ENCODE measurements around the gene ARHGEF1.

Gene ARHGEF1

GRCh38 chr19:41927497-41928192 is 44.7 kb downstream of the ARHGEF1 start (continued):
- TF ChIP-seq ZNF645 (tag by site-specific recombination; IDR thresholded peaks at IDR 0.05) (no peak), KLF9 (tag by site-specific recombination; IDR thresholded peaks at IDR 0.05; ENCODE audit: low read depth) (peak; percentile 72), ZNF23 (tag by site-specific recombination; IDR thresholded peaks at IDR 0.05; ENCODE audit: borderline replicate concordance) (no peak), ZSCAN18 (tag by site-specific recombination; IDR thresholded peaks at IDR 0.05) (no peak), HOXA7 (CRISPR knock-in tag; IDR thresholded peaks at IDR 0.05; ENCODE audit: borderline replicate concordance) (no peak), GLIS2 (tag by site-specific recombination; IDR thresholded peaks at IDR 0.05) (peak; percentile 49; the same call in 1 of the 2 replicates), CTCF (tag by site-specific recombination; IDR thresholded peaks at IDR 0.05) (no peak), SP3 (tag by site-specific recombination; IDR thresholded peaks at IDR 0.05) (peak; percentile 68)

GRCh38 chr19:41928221-41928683 is 45.3 kb downstream of the ARHGEF1 start, which contains the start of gene ERFL:
Gene ERFL, minus strand, starts transcription at chr19:41928449. Its CDS starts 15,530 bp downstream, at chr19:41912919.
- ChIA-PET POLR2A (no interaction called here), CTCF (interaction anchor here (0.6 to 1.5 kb wide), 2 partner anchors 23 to 100 kb away, joined by 3 to 4 read pairs; no protein-coding TSS in a partner anchor)
- H3K4me3 ChIP-seq (ENCODE audit: low read depth, low read length): peak within 1 kb of the TSS; percentile 27
- no peaks in the 10 kb centered on the region for H3K36me3 ChIP-seq (ENCODE audit: control insufficient read depth in 2 of 2, insufficient read depth in 1 of 2, low read length in 2 of 2)
- H3K9me3 ChIP-seq (ENCODE audit: control insufficient read depth, insufficient read depth, low read depth, low read length): no peaks in the 10 kb centered on the region
- peaks cover 4% of the 10 kb centered on the region for H3K4me1 ChIP-seq (ENCODE audit: control insufficient read depth, insufficient read depth, low read length)
- H3K27ac ChIP-seq (ENCODE audit: extremely low read depth, low read depth, low read length): no peak within 1 kb of the TSS
- TF ChIP-seq ZNF596 (tag by site-specific recombination; IDR thresholded peaks at IDR 0.05) (0 out of 2 replicates have a peak, but pooled peaks have one; percentile 43), ZNF133 (tag by site-specific recombination; IDR thresholded peaks at IDR 0.05) (no peak), ZNF843 (tag by site-specific recombination; IDR thresholded peaks at IDR 0.05) (no peak), ZSCAN23 (tag by site-specific recombination; IDR thresholded peaks at IDR 0.05) (no peak), ZNF585B (tag by site-specific recombination; IDR thresholded peaks at IDR 0.05) (no peak), ZNF354C (tag by site-specific recombination; IDR thresholded peaks at IDR 0.05; ENCODE audit: borderline replicate concordance, low read depth) (no peak), ZFHX2 (tag by site-specific recombination; conservative IDR thresholded peaks at IDR 0.05) (peak; percentile 96), ZNF513 (tag by site-specific recombination; IDR thresholded peaks at IDR 0.05) (peak; percentile 99), ZBTB8A (tag by site-specific recombination; IDR thresholded peaks at IDR 0.05) (0 out of 2 replicates have a peak, but pooled peaks have one; percentile 23), EGR2 (tag by site-specific recombination; IDR thresholded peaks at IDR 0.05; ENCODE audit: low read depth) (peak; percentile 70), ZNF692 (tag by site-specific recombination; IDR thresholded peaks at IDR 0.05) (0 out of 2 replicates have a peak, but pooled peaks have one; percentile 3), ZNF670 (tag by site-specific recombination; IDR thresholded peaks at IDR 0.05; ENCODE audit: low read depth) (no peak), ZNF621 (tag by site-specific recombination; IDR thresholded peaks at IDR 0.05) (no peak), ZNF785 (tag by site-specific recombination; IDR thresholded peaks at IDR 0.05) (no peak), SP7 (tag by site-specific recombination; IDR thresholded peaks at IDR 0.05) (no peak), ZNF521 (tag by site-specific recombination; IDR thresholded peaks at IDR 0.05) (no peak)
- TF ChIP-seq, protein P1, sequence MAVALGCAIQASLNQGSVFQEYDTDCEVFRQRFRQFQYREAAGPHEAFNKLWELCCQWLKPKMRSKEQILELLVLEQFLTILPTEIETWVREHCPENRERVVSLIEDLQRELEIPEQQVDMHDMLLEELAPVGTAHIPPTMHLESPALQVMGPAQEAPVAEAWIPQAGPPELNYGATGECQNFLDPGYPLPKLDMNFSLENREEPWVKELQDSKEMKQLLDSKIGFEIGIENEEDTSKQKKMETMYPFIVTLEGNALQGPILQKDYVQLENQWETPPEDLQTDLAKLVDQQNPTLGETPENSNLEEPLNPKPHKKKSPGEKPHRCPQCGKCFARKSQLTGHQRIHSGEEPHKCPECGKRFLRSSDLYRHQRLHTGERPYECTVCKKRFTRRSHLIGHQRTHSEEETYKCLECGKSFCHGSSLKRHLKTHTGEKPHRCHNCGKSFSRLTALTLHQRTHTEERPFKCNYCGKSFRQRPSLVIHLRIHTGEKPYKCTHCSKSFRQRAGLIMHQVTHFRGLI (tag by site-specific recombination; IDR thresholded peaks at IDR 0.05): 0 out of 2 replicates have a peak, but pooled peaks have one; percentile 63
- TF ChIP-seq, protein P2, sequence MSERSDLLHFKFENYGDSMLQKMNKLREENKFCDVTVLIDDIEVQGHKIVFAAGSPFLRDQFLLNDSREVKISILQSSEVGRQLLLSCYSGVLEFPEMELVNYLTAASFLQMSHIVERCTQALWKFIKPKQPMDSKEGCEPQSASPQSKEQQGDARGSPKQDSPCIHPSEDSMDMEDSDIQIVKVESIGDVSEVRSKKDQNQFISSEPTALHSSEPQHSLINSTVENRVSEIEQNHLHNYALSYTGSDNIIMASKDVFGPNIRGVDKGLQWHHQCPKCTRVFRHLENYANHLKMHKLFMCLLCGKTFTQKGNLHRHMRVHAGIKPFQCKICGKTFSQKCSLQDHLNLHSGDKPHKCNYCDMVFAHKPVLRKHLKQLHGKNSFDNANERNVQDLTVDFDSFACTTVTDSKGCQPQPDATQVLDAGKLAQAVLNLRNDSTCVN (tag by site-specific recombination; optimal IDR thresholded peaks at IDR 0.05): peak; percentile 33
